Measurements from ENCODE around the gene SLC44A5. TPM values are rescaled to one million over a fixed set of nuclear protein-coding genes. Genes with fewer than 3 reads are reported as not detected.

The SLC44A5 gene
- total and polyA plus RNA-seq, 2 donors from 2014 or later, result 0.66 to 5.0 TPM

- FAIRE-seq (no peak), DNase-seq (no peak)
- intact Hi-C loops (cut with DNase I), result no loop called here
- H3K9ac ChIP-seq (ENCODE audit: low read length in 3 of 3), result no peak overlapping the region
- no peak overlapping the region for H3K27ac ChIP-seq (ENCODE audit: low read depth in 2 of 2, low read length in 2 of 2)
- H3K4me1 ChIP-seq (ENCODE audit: control insufficient read depth in 2 of 3, insufficient read depth in 2 of 3, low read depth in 1 of 3, low read length in 3 of 3), result no peaks in the 10 kb centered on the region
- TF ChIP-seq, protein P1, sequence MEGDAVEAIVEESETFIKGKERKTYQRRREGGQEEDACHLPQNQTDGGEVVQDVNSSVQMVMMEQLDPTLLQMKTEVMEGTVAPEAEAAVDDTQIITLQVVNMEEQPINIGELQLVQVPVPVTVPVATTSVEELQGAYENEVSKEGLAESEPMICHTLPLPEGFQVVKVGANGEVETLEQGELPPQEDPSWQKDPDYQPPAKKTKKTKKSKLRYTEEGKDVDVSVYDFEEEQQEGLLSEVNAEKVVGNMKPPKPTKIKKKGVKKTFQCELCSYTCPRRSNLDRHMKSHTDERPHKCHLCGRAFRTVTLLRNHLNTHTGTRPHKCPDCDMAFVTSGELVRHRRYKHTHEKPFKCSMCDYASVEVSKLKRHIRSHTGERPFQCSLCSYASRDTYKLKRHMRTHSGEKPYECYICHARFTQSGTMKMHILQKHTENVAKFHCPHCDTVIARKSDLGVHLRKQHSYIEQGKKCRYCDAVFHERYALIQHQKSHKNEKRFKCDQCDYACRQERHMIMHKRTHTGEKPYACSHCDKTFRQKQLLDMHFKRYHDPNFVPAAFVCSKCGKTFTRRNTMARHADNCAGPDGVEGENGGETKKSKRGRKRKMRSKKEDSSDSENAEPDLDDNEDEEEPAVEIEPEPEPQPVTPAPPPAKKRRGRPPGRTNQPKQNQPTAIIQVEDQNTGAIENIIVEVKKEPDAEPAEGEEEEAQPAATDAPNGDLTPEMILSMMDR (IDR thresholded peaks at IDR 0.05; ENCODE audit: borderline replicate concordance, extremely low read depth, insufficient read depth), result no peak
- H3K36me3 ChIP-seq (ENCODE audit: control insufficient read depth in 2 of 3, insufficient read depth in 3 of 3, low read length in 3 of 3), result no peaks in the 10 kb centered on the region
- H3K4me3 ChIP-seq (ENCODE audit: low read length in 3 of 3), result no peak overlapping the region
- H3K27me3 ChIP-seq (ENCODE audit: control insufficient read depth, insufficient read depth, low read length), result no peaks in the 10 kb centered on the region
- H3K9me3 ChIP-seq (ENCODE audit: control insufficient read depth in 2 of 3, insufficient read depth in 1 of 3, low read length in 3 of 3), result no peaks in the 10 kb centered on the region
Observed at GRCh38 chr1:75588779-75589475, 22.0 kb downstream of the SLC44A5 start.

- TF ChIP-seq, protein P1 (IDR thresholded peaks at IDR 0.05; ENCODE audit: borderline replicate concordance, extremely low read depth, insufficient read depth), result no peak
- Histone ChIP-seq H3K4me1 (ENCODE audit: control insufficient read depth in 2 of 3, insufficient read depth in 2 of 3, low read depth in 1 of 3, low read length in 3 of 3) (no peaks in the 10 kb centered on the region), H3K27ac (ENCODE audit: low read depth in 2 of 2, low read length in 2 of 2) (no peak overlapping the region), H3K9ac (ENCODE audit: low read length in 3 of 3) (no peak overlapping the region), H3K4me3 (ENCODE audit: low read length in 3 of 3) (no peak overlapping the region), H3K27me3 (ENCODE audit: control insufficient read depth, insufficient read depth, low read length) (no peaks in the 10 kb centered on the region), H3K36me3 (ENCODE audit: control insufficient read depth in 2 of 3, insufficient read depth in 3 of 3, low read length in 3 of 3) (no peaks in the 10 kb centered on the region), H3K9me3 (ENCODE audit: control insufficient read depth in 2 of 3, insufficient read depth in 1 of 3, low read length in 3 of 3) (no peaks in the 10 kb centered on the region)
- DNase-seq (no peak), FAIRE-seq (no peak)
- intact Hi-C loops (cut with DNase I), result no loop called here
Observed at GRCh38 chr1:75587692-75588091, 23.2 kb downstream of the SLC44A5 start.

- no peaks in the 10 kb centered on the region for H3K36me3 ChIP-seq (ENCODE audit: control insufficient read depth in 2 of 3, insufficient read depth in 3 of 3, low read length in 3 of 3)
- FAIRE-seq, result no peak
- H3K9ac ChIP-seq (ENCODE audit: low read length in 3 of 3), result no peak overlapping the region
- no peak overlapping the region for H3K27ac ChIP-seq (ENCODE audit: low read depth in 2 of 2, low read length in 2 of 2)
- H3K4me3 ChIP-seq (ENCODE audit: low read length in 3 of 3), result no peak overlapping the region
- no peak for DNase-seq
- TF ChIP-seq, protein P1 (IDR thresholded peaks at IDR 0.05; ENCODE audit: borderline replicate concordance, extremely low read depth, insufficient read depth), result no peak
- H3K27me3 ChIP-seq (ENCODE audit: control insufficient read depth, insufficient read depth, low read length), result no peaks in the 10 kb centered on the region
- H3K4me1 ChIP-seq (ENCODE audit: control insufficient read depth in 2 of 3, insufficient read depth in 2 of 3, low read depth in 1 of 3, low read length in 3 of 3), result peaks cover 0 to 2% (median 0%) of the 10 kb centered on the region in 3 donors
- intact Hi-C loops (cut with DNase I), result no loop called here
- H3K9me3 ChIP-seq (ENCODE audit: control insufficient read depth in 2 of 3, insufficient read depth in 1 of 3, low read length in 3 of 3), result no peaks in the 10 kb centered on the region
Observed at GRCh38 chr1:75583282-75583681, 27.6 kb downstream of the SLC44A5 start.

Measured in kidney (tissue), 14 donors.